ENCODE measurements around the gene CRYGN. TPM values are rescaled to one million over a fixed set of nuclear protein-coding genes. Genes with fewer than 3 reads are reported as not detected.
A peak's percentile ranks its signal among the peaks of the same experiment; 100 is the strongest.

CRYGN gene
- total and polyA plus RNA-seq, 8 donors, result not detected

GRCh38 chr7:151429237-151429559 is 10.7 kb downstream of the CRYGN start:
- intact Hi-C loops (cut with DNase I; ENCODE audit: low total_unique reads), result no loop called here
- TF ChIP-seq EP300 (IDR thresholded peaks at IDR 0.05) (no peak), POLR2A (IDR thresholded peaks at IDR 0.05) (no peak), POLR2AphosphoS5 (IDR thresholded peaks at IDR 0.05) (no peak), CTCF (IDR thresholded peaks at IDR 0.05) (no peak)

GRCh38 chr7:151428378-151429236 is 11.3 kb downstream of the CRYGN start:
- H3K9me3 ChIP-seq, result no peaks in the 10 kb centered on the region
- H3K27ac ChIP-seq, result peak overlapping the region; percentile 1 to 90 (median 80)
- peak in 1 of 2 donors; percentile 81 for DNase-seq
- H3K4me1 ChIP-seq, result peaks cover 21 to 50% (median 39%) of the 10 kb centered on the region in 4 donors
- intact Hi-C loops (cut with DNase I; ENCODE audit: low total_unique reads), result no loop called here
- 57 to 66% (median 57%) methylated on average over 13 of the region's 13 CpGs for WGBS, 5 donors
- no peaks in the 10 kb centered on the region for H3K36me3 ChIP-seq
- no peaks in the 10 kb centered on the region for H3K27me3 ChIP-seq
- TF ChIP-seq POLR2A (IDR thresholded peaks at IDR 0.05), result no peak
- TF ChIP-seq POLR2AphosphoS5 (IDR thresholded peaks at IDR 0.05), result no peak
- no peak overlapping the region for H3K4me3 ChIP-seq

More at GRCh38 chr7:151429237-151429559, 10.7 kb downstream of the CRYGN start:
- Histone ChIP-seq H3K36me3 (no peaks in the 10 kb centered on the region), H3K4me3 (no peak overlapping the region), H3K9me3 (no peaks in the 10 kb centered on the region), H3K4me1 (peaks cover 21 to 50% (median 39%) of the 10 kb centered on the region in 4 donors), H3K27me3 (no peaks in the 10 kb centered on the region), H3K27ac (peak overlapping the region in 4 of 5 donors; percentile 69 to 90 (median 82))
- DNase-seq, result no peak
- 74 to 95% (median 91%) methylated on average over 5 of the region's 5 CpGs for WGBS, 5 donors

GRCh38 chr7:151427705-151428377 is 12.1 kb downstream of the CRYGN start:
- DNase-seq, result no peak
- H3K4me3 ChIP-seq, result no peak overlapping the region
- H3K27ac ChIP-seq, result peak overlapping the region; percentile 1 to 90 (median 80)
- no peaks in the 10 kb centered on the region for H3K9me3 ChIP-seq
- TF ChIP-seq CTCF (IDR thresholded peaks at IDR 0.05), result no peak
- TF ChIP-seq POLR2AphosphoS5 (IDR thresholded peaks at IDR 0.05), result no peak
- TF ChIP-seq POLR2A (IDR thresholded peaks at IDR 0.05), result no peak
- TF ChIP-seq EP300 (IDR thresholded peaks at IDR 0.05), result no peak
- H3K4me1 ChIP-seq, result peaks cover 21 to 50% (median 39%) of the 10 kb centered on the region in 4 donors
- WGBS, 5 donors, result 56 to 73% (median 69%) methylated on average over 10 of the region's 10 CpGs
- no peaks in the 10 kb centered on the region for H3K36me3 ChIP-seq
- intact Hi-C loops (cut with DNase I; ENCODE audit: low total_unique reads), result no loop called here
- H3K27me3 ChIP-seq, result no peaks in the 10 kb centered on the region

GRCh38 chr7:151426904-151427704 is 12.8 kb downstream of the CRYGN start:
- H3K27ac ChIP-seq, result peak overlapping the region; percentile 31 to 90 (median 80)
- WGBS, 5 donors, result 81 to 85% (median 82%) methylated on average over 18 to 23 of the region's 23 CpGs
- H3K4me1 ChIP-seq, result peaks cover 21 to 50% (median 39%) of the 10 kb centered on the region in 4 donors
- intact Hi-C loops (cut with DNase I; ENCODE audit: low total_unique reads), result no loop called here
- H3K36me3 ChIP-seq, result no peaks in the 10 kb centered on the region
- DNase-seq, result no peak
- no peak overlapping the region for H3K4me3 ChIP-seq
- peaks cover 0 to 6% (median 3%) of the 10 kb centered on the region in 4 donors for H3K9me3 ChIP-seq
- TF ChIP-seq CTCF (IDR thresholded peaks at IDR 0.05), result no peak
- TF ChIP-seq EP300 (IDR thresholded peaks at IDR 0.05), result no peak
- no peak for TF ChIP-seq POLR2AphosphoS5 (IDR thresholded peaks at IDR 0.05)
- no peak for TF ChIP-seq POLR2A (IDR thresholded peaks at IDR 0.05)
- no peaks in the 10 kb centered on the region for H3K27me3 ChIP-seq

Measured in stomach (tissue), 9 donors.